ENCODE measurements around the gene NLRC5.
A peak's percentile ranks its signal among the peaks of the same experiment; 100 is the strongest.
"Not testable (repeated sequence)": the region's sequence is repeated elsewhere in the genome, so short reads cannot be mapped to it uniquely, and the experiment has no call there.

Gene NLRC5

GRCh38 chr16:56971768-56972043 lies 17.7 kb upstream of the NLRC5 start:
- H3K27me3 Mint-ChIP-seq = no peaks in the 10 kb centered on the region
- peaks cover 30% of the 10 kb centered on the region for H3K4me1 Mint-ChIP-seq (ENCODE audit: low read depth)
- DNase-seq = no peak
- H3K27ac Mint-ChIP-seq = no peak overlapping the region
- H3K36me3 Mint-ChIP-seq (ENCODE audit: low read depth) = no peaks in the 10 kb centered on the region
- no peak overlapping the region for H3K4me3 Mint-ChIP-seq
- no peaks in the 10 kb centered on the region for H3K9me3 Mint-ChIP-seq

- DNase-seq = no peak
- no peaks in the 10 kb centered on the region for H3K9me3 Mint-ChIP-seq
- peaks cover 32% of the 10 kb centered on the region for H3K4me1 Mint-ChIP-seq (ENCODE audit: low read depth)
- H3K27me3 Mint-ChIP-seq = no peaks in the 10 kb centered on the region
- H3K36me3 Mint-ChIP-seq (ENCODE audit: low read depth) = no peaks in the 10 kb centered on the region
- H3K4me3 Mint-ChIP-seq = no peak overlapping the region
- H3K27ac Mint-ChIP-seq = no peak overlapping the region
Measured at GRCh38 chr16:56972403-56973293, 16.7 kb upstream of the NLRC5 start.

GRCh38 chr16:56973294-56973689 lies 16.1 kb upstream of the NLRC5 start:
- H3K36me3 Mint-ChIP-seq (ENCODE audit: low read depth) = no peaks in the 10 kb centered on the region
- H3K27me3 Mint-ChIP-seq = no peaks in the 10 kb centered on the region
- no peak overlapping the region for H3K4me3 Mint-ChIP-seq
- H3K9me3 Mint-ChIP-seq = no peaks in the 10 kb centered on the region
- DNase-seq = no peak
- H3K4me1 Mint-ChIP-seq (ENCODE audit: low read depth) = peaks cover 32% of the 10 kb centered on the region
- peak overlapping the region; percentile 28 for H3K27ac Mint-ChIP-seq

- not testable (repeated sequence) for H3K36me3 Mint-ChIP-seq (ENCODE audit: low read depth); DNase-seq; H3K27me3 Mint-ChIP-seq; H3K9me3 Mint-ChIP-seq; H3K4me3 Mint-ChIP-seq
- Mint-ChIP-seq H3K4me1 (ENCODE audit: low read depth) (peaks cover 32% of the 10 kb centered on the region), H3K27ac (peak overlapping the region; percentile 28)
Measured at GRCh38 chr16:56973899-56974298, 15.5 kb upstream of the NLRC5 start.

GRCh38 chr16:56974549-56975300 lies 14.6 kb upstream of the NLRC5 start:
- H3K27ac Mint-ChIP-seq = peak overlapping the region; percentile 31
- no peaks in the 10 kb centered on the region for H3K36me3 Mint-ChIP-seq (ENCODE audit: low read depth)
- no peaks in the 10 kb centered on the region for H3K9me3 Mint-ChIP-seq
- no peak overlapping the region for H3K4me3 Mint-ChIP-seq
- H3K27me3 Mint-ChIP-seq = no peaks in the 10 kb centered on the region
- H3K4me1 Mint-ChIP-seq (ENCODE audit: low read depth) = peaks cover 35% of the 10 kb centered on the region
- DNase-seq = no peak

- H3K4me3 Mint-ChIP-seq = no peak overlapping the region
- no peak for DNase-seq
- H3K27ac Mint-ChIP-seq = no peak overlapping the region
- no peaks in the 10 kb centered on the region for H3K27me3 Mint-ChIP-seq
- peaks cover 4% of the 10 kb centered on the region for H3K36me3 Mint-ChIP-seq (ENCODE audit: low read depth)
- peaks cover 42% of the 10 kb centered on the region for H3K4me1 Mint-ChIP-seq (ENCODE audit: low read depth)
- H3K9me3 Mint-ChIP-seq = no peaks in the 10 kb centered on the region
Measured at GRCh38 chr16:56975714-56976113, 13.6 kb upstream of the NLRC5 start.

- Mint-ChIP-seq H3K36me3 (ENCODE audit: low read depth) (peaks cover 17% of the 10 kb centered on the region), H3K4me3 (no peak overlapping the region), H3K9me3 (no peaks in the 10 kb centered on the region), H3K27ac (peak overlapping the region; percentile 5), H3K4me1 (ENCODE audit: low read depth) (peaks cover 57% of the 10 kb centered on the region), H3K27me3 (no peaks in the 10 kb centered on the region)
- DNase-seq = no peak
Measured at GRCh38 chr16:56977216-56977615, 12.1 kb upstream of the NLRC5 start.

GRCh38 chr16:56977823-56978430 lies 11.4 kb upstream of the NLRC5 start:
- Mint-ChIP-seq H3K9me3 (no peaks in the 10 kb centered on the region), H3K4me1 (ENCODE audit: low read depth) (peaks cover 61% of the 10 kb centered on the region), H3K27ac (no peak overlapping the region), H3K4me3 (no peak overlapping the region), H3K36me3 (ENCODE audit: low read depth) (peaks cover 24% of the 10 kb centered on the region), H3K27me3 (no peaks in the 10 kb centered on the region)
- DNase-seq = no peak

GRCh38 chr16:56980201-56980535 lies 9.2 kb upstream of the NLRC5 start:
- Mint-ChIP-seq H3K27ac (peak overlapping the region; percentile 85), H3K4me1 (ENCODE audit: low read depth) (peaks cover 64% of the 10 kb centered on the region), H3K27me3 (no peaks in the 10 kb centered on the region), H3K36me3 (ENCODE audit: low read depth) (peaks cover 45% of the 10 kb centered on the region), H3K4me3 (no peak overlapping the region), H3K9me3 (no peaks in the 10 kb centered on the region)
- no peak for DNase-seq

- Mint-ChIP-seq H3K27me3 (no peaks in the 10 kb centered on the region), H3K4me3 (no peak overlapping the region), H3K36me3 (ENCODE audit: low read depth) (peaks cover 54% of the 10 kb centered on the region), H3K9me3 (no peaks in the 10 kb centered on the region), H3K27ac (peak overlapping the region; percentile 85), H3K4me1 (ENCODE audit: low read depth) (peaks cover 64% of the 10 kb centered on the region)
- DNase-seq = no peak
Measured at GRCh38 chr16:56980792-56981724, 8.3 kb upstream of the NLRC5 start.

GRCh38 chr16:56981729-56982271 lies 7.6 kb upstream of the NLRC5 start:
- H3K27me3 Mint-ChIP-seq = no peaks in the 10 kb centered on the region
- no peaks in the 10 kb centered on the region for H3K9me3 Mint-ChIP-seq

GRCh38 chr16:56982695-56983094 lies 6.7 kb upstream of the NLRC5 start:
- H3K9me3 Mint-ChIP-seq = no peaks in the 10 kb centered on the region
- H3K27me3 Mint-ChIP-seq = no peaks in the 10 kb centered on the region
- no peak for DNase-seq
- H3K4me1 Mint-ChIP-seq (ENCODE audit: low read depth) = peaks cover 75% of the 10 kb centered on the region
- peaks cover 66% of the 10 kb centered on the region for H3K36me3 Mint-ChIP-seq (ENCODE audit: low read depth)
- peak overlapping the region; percentile 100 for H3K27ac Mint-ChIP-seq
- no peak overlapping the region for H3K4me3 Mint-ChIP-seq

More at GRCh38 chr16:56981729-56982271, 7.6 kb upstream of the NLRC5 start:
- Mint-ChIP-seq H3K4me3 (no peak overlapping the region), H3K27ac (peak overlapping the region; percentile 85), H3K4me1 (ENCODE audit: low read depth) (peaks cover 67% of the 10 kb centered on the region), H3K36me3 (ENCODE audit: low read depth) (peaks cover 57% of the 10 kb centered on the region)
- no peak for DNase-seq

- H3K4me3 Mint-ChIP-seq = no peak overlapping the region
- H3K27ac Mint-ChIP-seq = peak overlapping the region; percentile 100
- no peaks in the 10 kb centered on the region for H3K9me3 Mint-ChIP-seq
- no peak for DNase-seq
- H3K27me3 Mint-ChIP-seq = no peaks in the 10 kb centered on the region
- H3K4me1 Mint-ChIP-seq (ENCODE audit: low read depth) = peaks cover 81% of the 10 kb centered on the region
- H3K36me3 Mint-ChIP-seq (ENCODE audit: low read depth) = peaks cover 72% of the 10 kb centered on the region
Measured at GRCh38 chr16:56983211-56983751, 6.1 kb upstream of the NLRC5 start.

- Mint-ChIP-seq H3K4me3 (peak overlapping the region; percentile 5), H3K4me1 (ENCODE audit: low read depth) (peaks cover 79% of the 10 kb centered on the region), H3K27me3 (no peaks in the 10 kb centered on the region), H3K36me3 (ENCODE audit: low read depth) (peaks cover 85% of the 10 kb centered on the region), H3K9me3 (no peaks in the 10 kb centered on the region), H3K27ac (peak overlapping the region; percentile 100)
- DNase-seq = no peak
Measured at GRCh38 chr16:56984639-56985038, 4.7 kb upstream of the NLRC5 start.

All from activated T-cell treated with anti-CD3 and anti-CD28 coated beads, Interleukin-2, amount 50 U/mL, for 24 hours (primary cell).